Skeletal muscle cell (primary cell): Measurements from ENCODE around the gene TDRD12.

Experiments used
- DNase-seq: peaks from one replicate; pipeline ENCODE4 v3.0.0-alpha.2; 2010; ENCODE audit warnings: low read depth
- H3K4me3 ChIP-seq: 2 replicates; pipeline ENCODE4 v1.5.1; 2011; ENCODE audit warnings: low read depth, mild to moderate bottlenecking, control low read depth, low read length, moderate library complexity

Gene TDRD12

DNA sequence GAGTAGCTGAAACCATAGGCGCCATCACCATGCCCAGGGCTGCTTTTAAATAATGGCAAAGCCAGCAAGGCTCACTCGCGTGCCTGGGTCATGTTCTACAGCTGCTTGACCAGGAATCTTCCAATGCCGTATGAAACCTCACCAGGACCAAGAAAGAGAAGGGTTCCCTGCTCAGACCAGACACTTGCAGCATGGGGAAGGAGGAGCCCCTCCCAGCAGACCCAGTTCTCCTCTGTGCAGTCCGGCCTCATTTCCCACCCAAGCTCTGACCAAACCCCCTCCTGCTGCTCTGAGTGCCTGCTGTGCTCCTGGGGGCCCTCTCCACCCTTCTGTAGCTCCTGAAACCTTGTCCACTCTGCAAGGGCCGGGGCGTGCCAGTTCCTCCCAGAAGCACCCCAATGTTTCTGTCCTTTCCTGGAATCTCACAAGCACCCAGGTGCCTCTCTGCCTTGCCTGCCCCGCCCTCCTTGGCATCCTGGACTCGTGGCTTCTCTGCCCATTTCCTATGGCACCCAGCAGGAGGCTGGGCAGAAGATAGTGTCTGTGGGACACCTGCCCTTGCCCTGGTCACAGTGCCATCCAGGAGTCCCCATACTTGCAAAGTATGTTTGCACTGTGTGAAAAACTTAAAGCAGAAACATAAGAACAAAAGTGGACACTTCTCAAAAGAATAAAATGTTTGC lies 156.8 kb downstream of the TDRD12 start:
- DNase-seq = no peak
- H3K4me3 ChIP-seq = no peak overlapping the region

DNA sequence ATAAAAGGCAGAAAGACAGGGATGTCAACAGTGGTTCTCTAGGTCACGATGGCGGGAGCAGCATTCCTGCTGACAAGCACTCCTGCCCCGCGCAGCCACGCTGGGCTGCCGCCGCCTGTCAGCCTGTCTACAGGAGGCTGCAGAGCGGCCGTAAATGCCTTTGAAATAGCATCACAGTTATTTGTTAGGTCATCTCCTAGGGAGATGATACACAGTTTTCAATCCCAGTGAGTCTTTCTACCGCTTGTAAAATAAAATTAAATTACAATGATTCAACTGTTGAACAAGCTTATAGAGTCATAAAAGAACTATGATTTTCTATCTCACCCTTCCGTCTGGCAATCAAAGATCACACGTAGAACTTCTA lies 157.3 kb downstream of the TDRD12 start:
- peak; percentile 24 for DNase-seq
- no peak overlapping the region for H3K4me3 ChIP-seq
